SK-N-SH treated with all-trans-retinoic acid at 6 μM for 48 hours (cell line): ENCODE measurements around the gene SNX21.

Experiments
- BACH2 ChIP-seq: fragments of 250-450 bp; sonication (Bioruptor Pico); IDR thresholded peaks from 2 replicates; pipeline ENCODE4 v1.9.0; 2021; ENCODE audit warnings: mild to moderate bottlenecking, borderline replicate concordance
- CREB5 ChIP-seq: fragments of 250-450 bp; sonication (Bioruptor Pico); IDR thresholded peaks from 2 replicates; pipeline ENCODE4 v1.5.1; 2020; ENCODE audit warnings: low read depth, mild to moderate bottlenecking, moderate library complexity
- SNAI2 ChIP-seq: fragments of 250-450 bp; sonication (Bioruptor Pico); IDR thresholded peaks from 2 replicates; pipeline ENCODE4 v1.5.0; 2020; ENCODE audit warnings: mild to moderate bottlenecking, moderate library complexity
- TOX ChIP-seq: fragments of 250-450 bp; sonication (Bioruptor Pico); IDR thresholded peaks from 2 replicates; pipeline ENCODE4 v1.8.0; 2021; ENCODE audit warnings: mild to moderate bottlenecking, moderate library complexity, borderline replicate concordance
- ZFP3 ChIP-seq: fragments of 250-450 bp; sonication (Bioruptor Pico); IDR thresholded peaks from 2 replicates; pipeline ENCODE4 v1.5.0; 2020; ENCODE audit warnings: mild to moderate bottlenecking, moderate library complexity
- ZFP30 ChIP-seq: fragments of 450-650 bp; formaldehyde crosslinking; IDR thresholded peaks from 2 replicates; pipeline ENCODE4 v1.5.0; 2022; ENCODE audit warnings: mild to moderate bottlenecking, moderate library complexity
- ZNF70 ChIP-seq: fragments of 450-650 bp; formaldehyde crosslinking; IDR thresholded peaks from 2 replicates; pipeline ENCODE4 v1.5.0; 2020; ENCODE audit warnings: mild to moderate bottlenecking, moderate library complexity
- TF ChIP-seq, protein P1 (sequence below): fragments of 250-450 bp; sonication (Bioruptor Pico); IDR thresholded peaks from 2 replicates; pipeline ENCODE4 v1.8.0; 2021; ENCODE audit warnings: low read depth, mild to moderate bottlenecking, moderate library complexity, borderline replicate concordance
- TF ChIP-seq, protein P2 (sequence below): fragments of 250-450 bp; sonication (Bioruptor Pico); IDR thresholded peaks from 2 replicates; pipeline ENCODE4 v1.8.0; 2020; ENCODE audit warnings: mild to moderate bottlenecking, moderate library complexity, borderline replicate concordance

- no peak for TF ChIP-seq ZNF70 (CRISPR knock-in tag)
- TF ChIP-seq BACH2: no peak
- no peak for TF ChIP-seq ZFP3 (CRISPR knock-in tag)
- TF ChIP-seq, protein P1, sequence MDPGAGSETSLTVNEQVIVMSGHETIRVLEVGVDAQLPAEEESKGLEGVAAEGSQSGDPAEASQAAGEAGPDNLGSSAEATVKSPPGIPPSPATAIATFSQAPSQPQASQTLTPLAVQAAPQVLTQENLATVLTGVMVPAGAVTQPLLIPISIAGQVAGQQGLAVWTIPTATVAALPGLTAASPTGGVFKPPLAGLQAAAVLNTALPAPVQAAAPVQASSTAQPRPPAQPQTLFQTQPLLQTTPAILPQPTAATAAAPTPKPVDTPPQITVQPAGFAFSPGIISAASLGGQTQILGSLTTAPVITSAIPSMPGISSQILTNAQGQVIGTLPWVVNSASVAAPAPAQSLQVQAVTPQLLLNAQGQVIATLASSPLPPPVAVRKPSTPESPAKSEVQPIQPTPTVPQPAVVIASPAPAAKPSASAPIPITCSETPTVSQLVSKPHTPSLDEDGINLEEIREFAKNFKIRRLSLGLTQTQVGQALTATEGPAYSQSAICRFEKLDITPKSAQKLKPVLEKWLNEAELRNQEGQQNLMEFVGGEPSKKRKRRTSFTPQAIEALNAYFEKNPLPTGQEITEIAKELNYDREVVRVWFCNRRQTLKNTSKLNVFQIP (CRISPR knock-in tag): no peak
- no peak for TF ChIP-seq ZFP30 (CRISPR knock-in tag)
- TF ChIP-seq, protein P2, sequence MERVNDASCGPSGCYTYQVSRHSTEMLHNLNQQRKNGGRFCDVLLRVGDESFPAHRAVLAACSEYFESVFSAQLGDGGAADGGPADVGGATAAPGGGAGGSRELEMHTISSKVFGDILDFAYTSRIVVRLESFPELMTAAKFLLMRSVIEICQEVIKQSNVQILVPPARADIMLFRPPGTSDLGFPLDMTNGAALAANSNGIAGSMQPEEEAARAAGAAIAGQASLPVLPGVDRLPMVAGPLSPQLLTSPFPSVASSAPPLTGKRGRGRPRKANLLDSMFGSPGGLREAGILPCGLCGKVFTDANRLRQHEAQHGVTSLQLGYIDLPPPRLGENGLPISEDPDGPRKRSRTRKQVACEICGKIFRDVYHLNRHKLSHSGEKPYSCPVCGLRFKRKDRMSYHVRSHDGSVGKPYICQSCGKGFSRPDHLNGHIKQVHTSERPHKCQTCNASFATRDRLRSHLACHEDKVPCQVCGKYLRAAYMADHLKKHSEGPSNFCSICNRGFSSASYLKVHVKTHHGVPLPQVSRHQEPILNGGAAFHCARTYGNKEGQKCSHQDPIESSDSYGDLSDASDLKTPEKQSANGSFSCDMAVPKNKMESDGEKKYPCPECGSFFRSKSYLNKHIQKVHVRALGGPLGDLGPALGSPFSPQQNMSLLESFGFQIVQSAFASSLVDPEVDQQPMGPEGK (CRISPR knock-in tag): no peak
- no peak for TF ChIP-seq CREB5 (CRISPR knock-in tag)
- no peak for TF ChIP-seq TOX (CRISPR knock-in tag)
- TF ChIP-seq SNAI2 (CRISPR knock-in tag): no peak
These were observed 41.1 kb upstream of the SNX21 start for GRCh38 chr20:45792317-45793118.
